Ovary (tissue), 3 donors: Measurements from ENCODE around the gene MIB1.

Experiments
- CTCF ChIP-seq, 3 donors: fragments of 450-650 bp in 2 of 3; fragments of 200-600 bp in 1 of 3; IDR thresholded peaks; one replicate each; pipeline versions ENCODE4 v1.5.1 to v1.8.0; 2016 to 2022; ENCODE audit warnings: antibody characterized with exemption in 3 of 3, mild to moderate bottlenecking in 1 of 3
- POLR2A ChIP-seq: fragments of 450-650 bp; IDR thresholded peaks from one replicate; pipeline ENCODE4 v1.6.1; 2017; ENCODE audit warnings: antibody characterized with exemption, mild to moderate bottlenecking, moderate library complexity
- donor health status: DM: no; HTN: no; CAD: no.

- no peak for TF ChIP-seq CTCF (IDR thresholded peaks at IDR 0.05)
- TF ChIP-seq POLR2A: no peak
Measured at GRCh38 chr18:21798126-21798525, 57.5 kb downstream of the MIB1 start.
